BJ (cell line): ENCODE data around the gene PPP1R9A. TPM values are rescaled to one million over a fixed set of nuclear protein-coding genes. Genes with fewer than 3 reads are reported as not detected.

Experiments
- CTCF ChIA-PET: fragments of 350-600 bp; formaldehyde crosslinking; extraction: SDS; loops from one replicate; lab custom pipeline; 2021; ENCODE audit warnings: antibody characterized with exemption, inconsistent platforms; lab: Yijun Ruan, JAX
- POLR2A ChIA-PET: fragments of 300-600 bp; sonication (Branson Sonifier 250); formaldehyde crosslinking; extraction: SDS; loops from one replicate; lab custom pipeline; 2021; ENCODE audit warnings: antibody characterized with exemption; lab: Charles Lee
- DNase-seq: peaks from one replicate; pipeline ENCODE4 v3.0.0-alpha.2; 2011; ENCODE audit warnings: low read depth
- H3K27me3 ChIP-seq: 2 replicates; pipeline ENCODE4 v1.6.0; 2011; ENCODE audit warnings: low read length; ENCODE audit not compliant: control insufficient read depth, insufficient read depth
- H3K36me3 ChIP-seq: 2 replicates; pipeline ENCODE4 v1.5.1; 2011; ENCODE audit warnings: low read length; ENCODE audit not compliant: control insufficient read depth, insufficient read depth
- H3K4me3 ChIP-seq: 2 replicates; pipeline ENCODE4 v1.5.1; 2011; ENCODE audit warnings: low read depth, mild to moderate bottlenecking, control low read depth, low read length
- polyA plus RNA-seq: library from polyadenylated mRNA; depleted of rRNA; stranded (reverse); fragments of >200 nt; gene quantifications from 2 replicates; pipeline ENCODE4 v1.2.3, GENCODE V29; 2011
- TF ChIP-seq, protein P1 (sequence below): IDR thresholded peaks from 2 replicates; pipeline ENCODE4 v1.5.1; 2011; ENCODE audit warnings: low read depth, mild to moderate bottlenecking, control low read depth, inconsistent platforms, low read length, moderate library complexity; ENCODE audit not compliant: insufficient read depth

The PPP1R9A gene
- polyA plus RNA-seq, 1 experiment = 0.09 TPM

DNA sequence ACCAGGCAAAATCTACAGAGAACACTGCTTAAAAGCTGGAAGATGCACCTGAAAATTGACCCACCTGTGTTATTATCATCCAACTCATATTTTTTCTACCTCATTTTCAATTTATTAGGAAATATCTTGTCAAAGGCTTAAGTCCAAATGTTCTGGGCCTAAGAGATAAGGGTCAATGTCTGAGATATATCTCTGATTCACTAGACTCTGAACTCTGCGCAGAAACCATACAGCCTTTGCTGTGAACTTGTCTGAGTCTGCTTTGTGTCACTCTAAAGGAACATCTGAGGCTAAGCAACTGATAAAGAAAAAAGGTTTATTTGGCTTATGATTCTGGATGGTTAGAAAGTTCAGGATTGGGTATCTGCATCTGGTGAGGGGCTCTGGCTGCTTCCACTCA, 413.3 kb downstream of the PPP1R9A start:
- POLR2A ChIA-PET = no interaction called here
- Histone ChIP-seq H3K4me3 (no peak overlapping the region), H3K36me3 (no peaks in the 10 kb centered on the region), H3K27me3 (0 out of 2 replicates have a peak, but pooled peaks cover 2% of the 10 kb centered on the region)
- TF ChIP-seq, protein P1, sequence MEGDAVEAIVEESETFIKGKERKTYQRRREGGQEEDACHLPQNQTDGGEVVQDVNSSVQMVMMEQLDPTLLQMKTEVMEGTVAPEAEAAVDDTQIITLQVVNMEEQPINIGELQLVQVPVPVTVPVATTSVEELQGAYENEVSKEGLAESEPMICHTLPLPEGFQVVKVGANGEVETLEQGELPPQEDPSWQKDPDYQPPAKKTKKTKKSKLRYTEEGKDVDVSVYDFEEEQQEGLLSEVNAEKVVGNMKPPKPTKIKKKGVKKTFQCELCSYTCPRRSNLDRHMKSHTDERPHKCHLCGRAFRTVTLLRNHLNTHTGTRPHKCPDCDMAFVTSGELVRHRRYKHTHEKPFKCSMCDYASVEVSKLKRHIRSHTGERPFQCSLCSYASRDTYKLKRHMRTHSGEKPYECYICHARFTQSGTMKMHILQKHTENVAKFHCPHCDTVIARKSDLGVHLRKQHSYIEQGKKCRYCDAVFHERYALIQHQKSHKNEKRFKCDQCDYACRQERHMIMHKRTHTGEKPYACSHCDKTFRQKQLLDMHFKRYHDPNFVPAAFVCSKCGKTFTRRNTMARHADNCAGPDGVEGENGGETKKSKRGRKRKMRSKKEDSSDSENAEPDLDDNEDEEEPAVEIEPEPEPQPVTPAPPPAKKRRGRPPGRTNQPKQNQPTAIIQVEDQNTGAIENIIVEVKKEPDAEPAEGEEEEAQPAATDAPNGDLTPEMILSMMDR = no peak
- DNase-seq = no peak
- CTCF ChIA-PET = no interaction called here

DNA sequence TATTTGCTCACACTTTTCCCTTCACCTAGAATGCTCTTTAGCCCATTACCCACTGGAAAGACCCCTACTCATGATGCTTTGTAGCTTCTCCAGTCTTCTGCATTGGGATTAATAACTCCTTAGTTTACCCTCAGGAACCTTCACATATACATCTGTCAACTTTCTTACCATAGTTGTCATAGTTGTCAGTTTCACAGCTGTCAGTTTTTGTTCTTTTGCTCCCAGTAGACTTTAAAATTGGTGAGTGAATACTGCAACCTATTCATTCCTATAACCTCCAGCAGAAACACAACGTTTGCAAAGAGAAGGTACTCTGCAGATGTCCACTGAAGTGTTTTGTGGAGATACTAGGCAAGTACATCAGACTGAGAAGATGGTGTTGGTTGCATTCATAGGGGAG, 414.3 kb downstream of the PPP1R9A start:
- no peaks in the 10 kb centered on the region for H3K36me3 ChIP-seq
- ChIA-PET CTCF (no interaction called here), POLR2A (no interaction called here)
- no peak for DNase-seq
- no peak overlapping the region for H3K4me3 ChIP-seq
- H3K27me3 ChIP-seq = 0 out of 2 replicates have a peak, but pooled peaks cover 2% of the 10 kb centered on the region
- TF ChIP-seq, protein P1 = no peak

DNA sequence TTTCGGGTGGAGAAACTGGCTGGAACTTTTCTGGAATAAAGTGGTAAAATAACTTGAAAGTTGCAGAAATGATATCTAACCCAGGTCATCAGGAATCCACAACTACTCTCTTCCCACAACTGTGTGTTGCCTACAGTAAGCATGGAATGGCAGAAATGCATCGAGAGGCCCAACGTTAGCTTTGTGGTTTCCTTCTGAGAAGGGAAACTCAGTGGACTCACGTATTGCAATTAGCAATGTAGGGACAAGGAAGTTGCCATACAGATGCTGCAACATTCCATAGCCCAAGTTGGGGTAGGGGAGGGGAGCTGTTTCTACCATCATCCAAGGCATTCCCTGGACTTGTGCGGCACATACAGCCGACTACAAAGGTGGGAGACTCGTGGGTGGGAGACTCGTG, 415.0 kb downstream of the PPP1R9A start:
- ChIA-PET CTCF (no interaction called here), POLR2A (no interaction called here)
- DNase-seq = no peak
- Histone ChIP-seq H3K27me3 (0 out of 2 replicates have a peak, but pooled peaks cover 2% of the 10 kb centered on the region), H3K36me3 (no peaks in the 10 kb centered on the region), H3K4me3 (no peak overlapping the region)
- TF ChIP-seq, protein P1 = no peak

DNA sequence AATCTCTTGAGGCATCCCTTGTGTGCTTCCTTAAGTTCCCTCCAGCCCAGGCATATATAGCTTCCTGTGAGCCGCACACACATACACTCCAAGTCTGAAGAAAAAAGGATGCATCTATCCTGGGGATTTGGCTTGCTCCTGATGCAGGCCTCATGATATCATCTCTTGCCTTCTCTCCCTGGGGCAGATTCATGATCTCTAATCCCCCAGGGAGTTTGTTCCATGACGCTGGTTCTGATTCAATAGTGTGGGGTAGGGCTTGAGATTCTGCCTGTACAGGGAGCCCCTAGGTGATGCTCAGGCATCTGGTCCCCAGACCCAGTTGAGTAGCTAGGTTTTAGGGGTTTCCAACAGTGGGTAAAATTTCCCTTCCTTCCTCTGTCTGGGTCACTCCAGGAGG, 415.5 kb downstream of the PPP1R9A start:
- TF ChIP-seq, protein P1 = no peak
- no peak for DNase-seq
- Histone ChIP-seq H3K27me3 (0 out of 2 replicates have a peak, but pooled peaks cover 2% of the 10 kb centered on the region), H3K4me3 (no peak overlapping the region), H3K36me3 (no peaks in the 10 kb centered on the region)
- ChIA-PET CTCF (no interaction called here), POLR2A (no interaction called here)

DNA sequence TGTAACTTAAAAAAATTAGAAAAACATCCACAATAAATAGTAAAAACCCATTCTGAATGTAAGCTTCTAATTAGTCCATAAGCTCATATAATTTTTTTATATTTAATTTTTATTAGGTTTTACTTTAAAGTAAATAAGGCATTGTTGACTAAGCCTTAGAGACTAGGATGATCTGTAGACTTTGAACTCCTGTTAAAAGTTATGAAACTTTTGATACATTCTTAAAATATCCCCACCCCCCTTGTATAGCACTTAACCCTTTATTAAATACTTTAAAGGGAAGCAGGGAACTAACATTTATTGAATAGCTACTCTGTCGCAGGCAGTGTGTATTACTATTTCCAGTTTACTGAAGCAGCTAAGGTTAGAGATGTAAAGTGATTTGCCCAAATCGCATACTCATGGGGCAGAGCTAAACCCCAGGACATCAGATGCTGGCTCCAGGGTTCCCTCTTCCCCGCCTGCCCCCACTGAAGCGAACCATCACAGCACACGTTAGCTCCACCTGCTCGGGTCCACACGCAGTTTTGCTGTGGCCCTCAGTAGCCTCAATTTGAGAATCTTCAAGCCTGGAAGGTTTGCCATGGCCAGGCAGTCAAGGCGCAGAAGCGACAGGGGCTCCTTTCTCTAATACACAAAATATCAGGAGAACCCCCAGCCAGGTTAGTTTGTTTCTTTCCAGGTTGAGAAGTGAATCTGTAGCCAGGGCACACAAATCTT, 416.2 kb downstream of the PPP1R9A start:
- ChIA-PET POLR2A (no interaction called here), CTCF (interaction anchor here (0.6 kb wide), 1 partner anchor 13 kb away, joined by 3 read pairs; no protein-coding TSS in a partner anchor)
- 0 out of 2 replicates have a peak, but pooled peaks cover 2% of the 10 kb centered on the region for H3K27me3 ChIP-seq
- TF ChIP-seq, protein P1 = no peak
- DNase-seq = no peak
- H3K36me3 ChIP-seq = no peaks in the 10 kb centered on the region
- H3K4me3 ChIP-seq = no peak overlapping the region
